ENCODE results near the gene CDK10.
"Not testable (repeated sequence)": the region's sequence is repeated elsewhere in the genome, so short reads cannot be mapped to it uniquely, and the experiment has no call there.

CDK10 gene

GRCh38 chr16:89697616-89698331 lies 11.3 kb downstream of the CDK10 start:
- no peak overlapping the region for H3K27ac ChIP-seq
- TF ChIP-seq ZFX (IDR thresholded peaks at IDR 0.05) (no peak), CTCF (conservative IDR thresholded peaks at IDR 0.05) (no peak)

GRCh38 chr16:89698717-89699116 lies 12.2 kb downstream of the CDK10 start:
- H3K27ac ChIP-seq: not testable (repeated sequence)

- peak overlapping the region; percentile 89 for H3K27ac ChIP-seq
These were observed 13.2 kb downstream of the CDK10 start for GRCh38 chr16:89699629-89700099.

- TF ChIP-seq ZFX (IDR thresholded peaks at IDR 0.05): no peak
- peak; percentile 70 for TF ChIP-seq CTCF (conservative IDR thresholded peaks at IDR 0.05)
- peak overlapping the region; percentile 89 for H3K27ac ChIP-seq
These were observed 13.7 kb downstream of the CDK10 start for GRCh38 chr16:89700100-89700648.

- TF ChIP-seq CTCF (conservative IDR thresholded peaks at IDR 0.05) (no peak), ZFX (IDR thresholded peaks at IDR 0.05) (no peak)
- peak overlapping the region; percentile 89 for H3K27ac ChIP-seq
These were observed 14.3 kb downstream of the CDK10 start for GRCh38 chr16:89700649-89701424.

GRCh38 chr16:89701425-89702406 lies 15.2 kb downstream of the CDK10 start, which contains the start of gene SPATA2L:
Gene SPATA2L (minus strand): TSS chr16:89701705. CDS start chr16:89701232, 473 bp downstream.
- peak within 1 kb of the TSS; percentile 89 for H3K27ac ChIP-seq
- no peak for TF ChIP-seq ZFX (IDR thresholded peaks at IDR 0.05)
- peak; percentile 55 for TF ChIP-seq CTCF (conservative IDR thresholded peaks at IDR 0.05)

- TF ChIP-seq ZFX (IDR thresholded peaks at IDR 0.05) (no peak), CTCF (conservative IDR thresholded peaks at IDR 0.05) (no peak)
- peak overlapping the region; percentile 19; the same call in 1 of the 2 replicates for H3K27ac ChIP-seq
These were observed 17.8 kb downstream of the CDK10 start for GRCh38 chr16:89704281-89704680.

All from C4-2B (cell line).